Activated CD4-positive, alpha-beta T cell treated with anti-CD3 and anti-CD28 coated beads, Interleukin-2, amount 50 U/mL, for 4 hours (primary cell): ENCODE measurements around the gene JAM3.

Experiments used
- DNase-seq, 2 experiments: peaks; one replicate each; pipeline ENCODE4 v3.0.0-alpha.2; 2020

The JAM3 gene

DNA sequence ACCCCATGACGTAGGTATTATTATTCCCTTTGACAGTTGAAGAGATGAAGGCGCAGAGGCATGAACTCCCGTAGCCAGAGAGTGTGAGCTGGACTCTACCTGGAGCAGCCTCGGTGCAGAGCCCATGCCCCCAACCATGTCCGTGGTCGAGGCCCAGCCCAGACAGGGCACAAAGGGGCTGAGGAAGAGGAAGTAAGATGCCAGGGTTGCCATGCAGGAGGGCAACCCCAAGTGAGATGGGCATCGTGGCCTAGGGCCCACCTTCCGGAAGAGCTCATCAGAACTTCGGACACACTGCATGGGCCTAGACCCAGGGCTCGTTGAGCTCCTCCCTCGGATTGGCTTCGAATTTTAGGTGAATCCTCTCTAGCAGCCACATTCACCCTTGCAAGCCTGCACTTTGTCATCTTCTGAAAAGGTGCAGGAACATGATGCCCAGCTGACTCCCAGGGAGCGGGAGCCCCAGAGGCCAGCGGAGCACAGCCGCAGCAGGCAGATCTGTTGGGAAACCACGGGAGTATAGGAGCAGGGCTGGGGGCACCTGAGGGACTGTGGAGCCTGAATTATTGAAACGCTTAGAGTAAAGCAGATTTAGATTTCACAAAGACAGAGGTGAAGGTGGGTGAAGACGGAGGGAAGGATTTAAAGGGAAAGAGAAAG is 29.0 kb upstream of the JAM3 start:
- DNase-seq, result no peak

DNA sequence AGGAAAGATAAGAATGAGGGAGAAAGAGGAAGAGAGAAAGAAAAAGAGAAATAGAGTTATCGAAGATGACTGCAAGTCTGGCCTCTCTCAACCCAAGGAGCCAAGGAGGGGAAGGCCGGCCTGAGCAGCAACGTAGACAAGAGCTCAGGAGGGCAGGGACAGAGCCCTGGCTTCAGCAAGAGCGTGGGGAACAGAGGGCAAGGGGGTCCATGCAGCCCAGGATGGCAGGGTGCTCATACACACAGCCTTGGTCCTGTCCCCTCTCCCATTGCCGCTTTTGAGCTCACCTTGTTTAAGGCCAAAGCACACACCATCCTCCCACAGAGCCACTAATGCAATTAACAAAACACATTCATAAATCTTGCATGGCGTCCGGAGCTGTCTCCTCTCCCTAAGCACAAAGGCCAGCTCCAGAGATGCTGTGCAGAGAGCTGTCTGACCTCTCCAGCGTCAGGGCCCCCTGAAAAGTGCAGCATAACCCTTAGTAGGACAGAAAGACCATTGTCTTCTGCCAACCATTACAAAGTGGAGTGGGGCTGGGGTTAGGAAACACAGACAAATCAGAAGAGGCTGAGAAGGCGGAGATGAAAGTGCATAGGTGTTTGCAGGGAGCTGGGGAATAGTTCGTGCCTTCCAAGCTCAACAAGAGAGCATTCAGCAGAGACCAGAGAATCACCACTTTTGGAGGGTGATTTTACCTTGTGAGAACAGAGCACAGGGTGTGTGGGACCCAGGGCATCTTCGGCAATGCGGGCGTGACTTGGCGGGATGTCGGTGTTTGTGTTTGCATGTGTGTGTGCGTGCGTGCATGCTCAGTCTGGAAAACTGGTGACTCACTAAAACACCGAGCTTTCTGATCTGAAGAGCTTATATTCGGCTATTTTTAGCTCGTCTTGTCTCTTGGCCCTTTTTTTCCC is 28.2 kb upstream of the JAM3 start:
- DNase-seq, result no peak

DNA sequence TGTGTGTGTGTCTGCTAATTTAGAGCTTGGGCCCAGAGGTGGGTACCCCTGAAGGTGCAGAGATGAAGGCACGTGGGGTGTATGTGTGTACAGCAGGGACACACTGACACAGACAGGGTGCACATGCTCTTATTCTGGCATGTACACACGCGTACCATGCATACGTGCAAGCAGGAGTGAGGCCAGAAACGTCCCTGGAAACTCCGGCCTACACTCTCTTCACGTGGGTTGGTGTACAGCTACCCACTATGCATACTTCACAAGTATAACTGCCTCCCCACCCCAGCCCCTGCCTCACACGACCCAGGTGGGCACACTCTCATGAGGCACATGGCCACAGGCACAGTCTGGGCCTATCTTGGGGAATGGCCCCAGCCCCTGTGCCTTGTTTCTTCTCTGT is 27.5 kb upstream of the JAM3 start:
- no peak for DNase-seq

DNA sequence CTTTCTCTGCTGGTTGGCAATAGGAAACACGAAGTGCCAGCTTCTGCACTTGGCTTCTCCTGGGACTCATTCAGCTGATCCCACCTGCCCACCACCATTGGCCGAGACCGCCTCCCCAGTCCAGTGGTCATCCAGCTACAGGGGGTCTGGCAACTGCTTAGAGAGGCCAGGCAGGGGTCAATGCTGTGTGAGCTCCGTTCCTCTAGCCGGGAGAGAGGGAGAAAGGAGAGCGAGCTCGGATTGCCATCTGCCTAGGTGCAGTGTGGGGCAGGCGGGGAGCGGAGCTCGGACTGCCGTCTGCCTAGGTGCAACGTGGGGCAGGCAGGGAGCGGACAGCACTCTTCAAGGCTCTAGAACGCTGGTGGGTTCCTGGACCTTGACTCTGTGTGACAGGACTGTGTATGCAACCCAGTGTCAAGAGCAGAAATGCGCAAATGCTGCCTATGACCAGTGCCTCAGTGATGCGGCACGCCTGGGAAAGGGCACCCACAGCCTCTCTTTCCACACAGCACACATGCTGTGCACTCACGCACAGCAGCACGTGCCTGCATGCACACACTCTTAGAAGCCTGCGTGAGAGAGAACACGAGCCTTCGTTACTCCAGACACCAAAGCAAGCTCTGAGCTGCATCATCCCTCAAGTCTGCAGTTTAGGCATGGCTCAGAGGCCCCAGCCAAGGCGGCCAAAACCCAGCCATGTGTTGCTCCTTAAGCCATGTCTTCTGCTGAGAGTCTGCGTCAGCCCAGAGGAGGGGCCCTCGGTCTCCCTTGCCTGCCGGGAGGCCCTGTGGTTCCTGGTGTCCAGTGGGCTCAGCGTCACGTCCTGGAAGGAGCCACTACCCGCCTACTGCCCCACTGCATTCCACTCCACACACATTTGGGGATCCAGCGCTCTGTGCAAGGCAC is 26.8 kb upstream of the JAM3 start:
- DNase-seq, result no peak

DNA sequence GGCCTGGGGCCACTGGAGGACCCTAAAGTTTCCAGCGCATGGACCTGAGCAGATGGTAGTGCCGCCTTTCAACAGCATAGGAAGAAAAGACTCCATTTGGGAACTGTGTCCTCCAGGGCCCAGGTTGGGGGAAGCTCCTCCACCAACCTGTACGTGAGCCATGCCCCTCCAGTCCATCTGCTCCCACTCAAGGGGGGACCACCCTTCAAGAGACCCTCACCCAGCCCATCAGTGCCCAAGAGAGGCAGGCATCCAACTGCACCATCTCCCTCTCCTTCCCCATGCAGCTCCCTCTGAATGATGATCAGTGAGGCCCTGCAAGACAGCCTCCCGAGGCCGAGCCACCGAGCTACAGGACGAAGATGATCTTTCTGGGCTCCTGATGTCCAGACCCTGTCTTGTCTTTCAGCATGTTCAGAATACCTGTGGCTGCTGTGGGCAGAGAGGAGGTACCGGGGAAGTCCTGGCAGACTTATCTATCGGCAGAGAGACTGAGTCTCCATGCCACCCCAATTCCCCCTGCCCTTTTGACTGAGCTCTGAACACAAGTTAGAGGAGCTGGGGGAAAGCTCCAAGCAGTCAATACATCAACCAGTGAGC is 25.0 kb upstream of the JAM3 start:
- no peak for DNase-seq

DNA sequence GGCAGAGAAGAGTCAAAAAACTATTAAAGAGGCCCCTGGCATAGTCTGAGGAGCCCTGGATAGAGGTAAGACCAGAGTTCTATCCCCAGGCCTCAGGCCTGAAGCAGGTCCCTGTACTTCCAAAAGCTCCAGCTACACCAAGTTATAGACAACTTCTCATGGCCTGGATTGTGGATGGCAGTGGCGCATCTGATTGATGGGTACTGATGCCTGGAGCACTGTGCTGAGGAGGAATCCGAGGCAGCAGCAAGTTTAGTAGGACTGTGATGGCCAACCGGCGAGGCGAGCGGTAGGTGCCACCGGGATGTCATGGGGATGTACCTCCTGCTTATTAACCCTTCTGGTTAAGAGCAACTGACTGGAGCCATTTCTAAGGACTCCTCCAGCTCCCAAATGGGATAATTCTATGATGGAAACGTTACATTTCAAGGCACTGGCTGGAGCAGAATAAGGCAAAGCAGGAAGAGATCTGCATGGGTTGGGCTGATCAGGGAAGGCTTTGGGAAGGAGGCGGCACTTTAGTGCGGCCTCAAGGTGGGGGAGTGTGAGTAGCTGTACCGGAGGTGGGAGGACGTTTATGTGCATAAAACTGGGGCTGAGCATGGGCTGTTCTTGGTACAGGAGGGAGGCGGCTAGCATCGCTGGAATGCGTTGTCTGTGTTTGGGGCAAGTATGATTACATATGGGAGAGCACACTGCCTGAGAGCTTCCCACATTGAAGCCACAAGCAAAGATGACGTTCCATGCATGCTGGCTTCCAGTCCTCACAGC is 24.2 kb upstream of the JAM3 start:
- no peak for DNase-seq

DNA sequence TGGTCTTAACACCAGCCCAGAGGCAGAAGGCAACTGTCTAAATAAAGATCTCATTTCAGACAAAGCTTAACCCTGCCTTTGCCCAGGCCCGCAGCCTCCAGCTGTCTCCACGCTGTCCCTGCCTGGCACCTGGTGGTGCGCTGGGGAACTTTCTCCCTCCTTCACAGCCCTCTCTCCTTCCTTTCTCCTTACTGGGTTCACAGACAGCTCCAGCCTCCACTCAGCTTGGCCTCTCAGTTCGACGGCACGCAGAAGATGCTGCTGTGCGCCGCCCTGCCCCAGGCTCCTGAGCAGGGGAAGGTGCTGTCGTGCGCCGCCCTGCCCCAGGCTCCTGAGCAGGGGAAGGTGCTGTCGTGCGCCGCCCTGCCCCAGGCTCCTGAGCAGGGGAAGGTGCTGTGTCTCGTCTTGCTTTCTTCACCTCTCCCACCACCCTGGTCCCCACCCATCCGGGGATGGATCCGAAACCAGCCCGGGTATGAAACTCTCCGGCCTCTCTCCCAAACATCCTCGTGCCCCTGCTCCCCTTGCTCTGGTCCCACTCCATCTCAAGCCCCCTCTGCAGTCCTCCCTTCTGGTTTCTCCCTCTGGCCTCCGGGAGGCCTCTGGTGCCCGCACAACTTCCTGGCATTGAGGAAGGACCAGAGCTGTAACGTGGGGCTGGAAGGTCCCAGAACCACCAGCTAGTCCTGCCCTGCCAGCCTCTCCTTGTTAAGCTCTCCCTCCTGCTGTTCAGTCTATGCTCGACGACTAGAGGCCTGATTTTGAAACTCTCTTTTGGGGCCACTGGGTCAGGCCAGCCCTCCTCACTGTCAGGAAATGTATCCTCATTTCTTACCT is 22.9 kb upstream of the JAM3 start:
- DNase-seq, result no peak

DNA sequence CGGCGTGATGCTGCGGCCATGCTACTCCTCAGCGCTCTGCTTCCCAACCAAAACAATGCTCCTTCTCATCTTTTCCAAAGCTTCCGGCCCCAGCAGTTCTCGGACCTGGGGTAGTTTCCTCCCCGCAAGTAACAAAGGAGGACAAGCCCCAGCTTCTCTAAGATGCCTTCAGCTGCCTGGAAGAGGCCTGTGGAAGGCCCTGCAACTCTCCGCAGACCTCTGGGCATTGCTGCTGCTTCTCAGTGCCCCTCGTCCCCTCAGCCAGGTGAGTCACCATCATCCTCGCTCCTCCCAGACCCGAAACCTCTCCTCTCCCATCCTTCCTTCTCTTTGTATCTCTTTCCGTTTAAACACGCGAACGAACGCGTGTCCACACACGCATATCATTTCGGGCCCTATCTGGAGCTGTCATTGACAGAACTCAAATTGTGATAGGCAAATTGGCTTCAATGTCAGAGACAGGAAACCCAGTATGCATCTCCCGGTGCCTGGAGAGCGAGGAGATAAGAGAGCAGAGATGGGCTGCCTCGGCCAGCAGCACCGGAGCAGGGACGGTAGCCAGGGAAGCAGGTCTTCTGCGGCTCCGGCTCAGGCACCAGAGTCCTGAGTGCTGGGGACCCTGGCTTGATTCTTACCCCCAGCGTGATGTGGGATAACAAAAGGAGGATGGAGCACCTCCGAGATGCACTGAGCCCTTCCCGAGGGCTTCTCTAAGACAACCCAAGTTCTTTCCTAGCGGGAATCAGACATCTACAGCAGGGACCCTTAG is 22.0 kb upstream of the JAM3 start:
- DNase-seq, result no peak

DNA sequence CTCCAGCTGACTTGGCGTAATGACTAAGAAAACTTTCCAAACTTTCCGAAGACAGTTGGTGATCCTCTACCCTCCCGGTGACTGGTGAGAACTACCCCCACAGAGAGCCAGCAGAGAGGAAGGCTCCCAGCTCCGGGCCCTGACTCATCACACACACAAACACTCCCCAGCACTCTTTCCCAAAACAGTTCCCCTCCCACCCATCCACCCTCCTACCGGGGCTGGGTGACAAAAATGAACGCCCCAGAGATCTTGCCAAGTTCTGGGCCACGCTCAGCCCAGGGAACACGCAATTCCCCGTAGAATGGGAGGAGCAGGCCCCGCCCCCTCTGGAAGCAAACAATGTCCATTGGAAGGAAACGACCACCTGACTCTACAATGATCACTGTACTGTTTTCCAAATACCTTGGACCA is 21.3 kb upstream of the JAM3 start:
- DNase-seq, result no peak

DNA sequence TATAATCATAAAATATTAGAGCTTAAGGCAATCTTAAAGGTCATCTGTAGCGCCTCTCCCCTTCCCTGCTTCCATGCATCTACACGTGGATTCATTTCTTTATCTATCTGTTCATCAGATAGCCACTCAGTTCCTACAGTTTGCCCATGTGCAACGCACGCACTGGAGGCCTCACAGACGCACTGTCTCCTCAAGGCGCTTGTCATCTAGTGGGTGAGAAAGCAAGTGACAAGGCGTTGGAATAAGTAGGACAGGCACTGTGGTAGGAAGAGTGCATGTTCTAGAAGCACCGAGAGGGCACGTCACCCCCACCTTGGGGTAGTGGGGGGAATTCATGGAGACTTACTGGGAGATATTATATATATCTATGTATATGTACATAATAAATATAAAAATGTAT is 20.8 kb upstream of the JAM3 start:
- no peak for DNase-seq

DNA sequence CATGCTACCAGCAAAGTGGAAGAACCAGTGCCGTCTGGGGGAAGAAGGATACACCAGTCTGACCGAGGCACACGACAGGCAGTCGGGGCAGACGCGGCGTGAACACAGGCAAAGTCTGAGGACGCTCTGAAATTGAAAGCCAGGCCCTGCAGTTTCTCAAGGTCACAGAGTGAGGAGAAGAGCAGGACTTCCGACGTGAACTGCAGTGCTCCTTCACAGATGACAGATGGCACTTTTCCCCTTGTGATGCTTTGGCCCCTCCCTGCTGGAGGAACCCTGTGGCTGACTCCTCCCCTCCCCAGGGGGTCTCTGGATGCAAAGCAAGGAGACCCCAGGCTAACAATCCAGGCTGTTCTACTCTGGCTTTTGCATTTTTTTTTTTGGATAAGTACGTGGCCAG is 19.6 kb upstream of the JAM3 start:
- no peak for DNase-seq

DNA sequence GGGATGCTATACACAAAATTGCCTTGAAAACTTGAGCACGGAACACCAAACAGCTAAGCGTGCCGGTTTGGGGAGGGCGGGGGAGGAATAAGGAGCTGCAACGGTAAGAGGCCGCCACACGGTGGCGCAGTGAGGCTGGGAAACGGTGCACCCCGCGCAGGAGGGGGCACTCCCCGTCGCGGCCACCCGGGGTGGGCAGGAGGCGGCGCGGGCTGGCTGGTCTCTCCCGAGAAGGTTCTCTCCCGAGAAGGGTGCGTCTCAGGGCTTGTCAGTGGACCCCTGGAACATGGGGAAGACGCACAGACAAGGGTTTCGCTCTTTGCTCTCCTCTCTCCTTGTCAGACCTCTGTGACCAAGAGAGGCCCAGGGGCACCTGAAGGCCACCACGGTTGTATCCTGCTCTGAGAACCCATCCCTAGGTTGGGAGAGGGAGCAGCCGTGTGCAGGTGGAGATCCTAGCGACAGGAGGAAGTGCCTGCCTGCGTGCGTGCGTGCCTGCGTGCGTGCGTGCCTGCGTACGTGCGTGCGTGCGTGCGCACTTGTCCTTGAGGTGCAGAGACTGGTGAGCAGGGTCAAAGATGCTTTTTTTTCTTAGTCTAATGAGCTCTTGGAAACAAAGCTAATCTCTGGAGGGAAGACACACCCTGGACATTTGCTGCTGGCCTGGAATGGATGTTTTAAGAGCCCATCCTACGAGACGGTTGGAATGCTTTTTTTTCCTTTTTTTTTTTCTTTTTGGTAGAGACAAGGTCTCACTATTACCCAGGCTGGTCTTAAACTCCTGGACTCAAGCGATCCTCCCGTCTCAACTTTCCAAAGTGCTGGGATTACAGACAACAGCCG is 18.1 kb upstream of the JAM3 start:
- DNase-seq, result peak; percentile 60 to 65

DNA sequence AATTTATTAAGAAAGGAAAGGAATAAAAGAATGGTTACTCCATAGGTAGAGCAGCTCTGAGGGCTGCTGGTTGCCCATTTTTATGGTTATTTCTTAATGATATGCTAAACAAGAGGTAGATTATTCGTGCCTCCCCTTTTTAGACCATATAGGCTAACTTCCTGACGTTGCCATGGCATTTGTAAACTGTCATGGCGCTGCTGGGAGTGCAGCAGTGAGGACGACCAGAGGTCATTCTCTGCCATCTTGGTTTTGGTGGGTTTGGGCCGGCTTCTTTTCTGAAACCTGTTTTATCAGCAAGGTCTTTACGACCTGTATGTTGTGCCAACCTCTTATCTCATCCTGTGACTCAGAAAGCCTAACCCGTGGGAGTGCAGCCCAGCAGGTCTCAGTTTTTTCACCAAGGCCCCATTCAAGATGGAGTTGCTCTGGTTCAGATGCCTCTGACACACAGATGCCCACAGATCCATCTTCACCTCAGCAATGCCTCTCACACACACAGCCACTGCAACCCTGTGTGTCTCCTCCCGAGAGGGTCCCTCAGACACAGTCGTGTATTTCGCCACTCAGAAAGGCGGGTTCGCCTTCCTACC is 16.4 kb upstream of the JAM3 start:
- DNase-seq, result no peak

DNA sequence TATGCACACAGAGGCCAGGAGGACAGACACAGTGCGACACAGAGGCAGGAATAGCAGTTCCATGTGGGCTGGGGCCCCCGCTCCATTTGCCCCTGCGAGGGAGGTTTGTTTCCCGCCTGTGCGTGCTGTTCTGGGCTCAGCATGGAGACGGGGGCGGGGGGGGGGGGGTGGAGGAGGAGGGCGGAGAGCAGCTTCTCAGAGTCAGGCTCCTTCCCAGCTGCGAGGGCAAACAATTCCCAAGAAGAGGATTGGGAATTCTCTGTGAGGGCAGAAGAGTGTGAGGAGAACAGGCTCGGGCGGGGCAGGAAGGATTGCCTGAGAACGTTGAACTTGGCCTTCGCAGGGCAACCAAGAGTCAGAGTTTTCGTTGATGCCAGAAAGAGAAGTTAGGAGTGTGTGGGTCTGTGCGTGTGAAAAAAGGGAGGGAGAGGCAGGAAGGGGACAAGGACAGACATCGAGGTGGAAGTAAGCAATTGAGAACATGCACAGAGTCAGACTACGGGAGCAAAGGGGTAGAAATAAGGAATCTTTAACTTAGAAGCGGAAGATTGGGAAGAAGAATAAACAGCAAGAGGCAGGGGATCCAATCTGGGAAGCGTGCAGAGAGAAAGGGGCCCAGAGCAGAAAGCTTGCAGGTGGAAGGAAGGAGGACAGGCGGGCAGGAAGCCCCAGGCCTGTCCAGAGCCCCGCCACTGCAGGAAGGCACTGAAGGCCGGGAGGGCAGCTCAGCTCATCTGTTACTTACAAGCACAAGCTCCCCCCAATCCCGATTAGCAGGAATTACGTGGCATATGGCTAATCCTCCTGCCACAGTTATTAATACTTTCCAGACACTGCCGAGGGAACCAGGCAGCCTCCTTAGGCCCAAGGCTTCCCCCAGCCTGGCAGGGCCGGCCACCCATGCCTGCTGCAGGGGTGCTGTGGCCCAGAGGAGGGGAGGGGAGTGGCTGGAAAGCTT is 15.6 kb upstream of the JAM3 start:
- DNase-seq, result no peak

DNA sequence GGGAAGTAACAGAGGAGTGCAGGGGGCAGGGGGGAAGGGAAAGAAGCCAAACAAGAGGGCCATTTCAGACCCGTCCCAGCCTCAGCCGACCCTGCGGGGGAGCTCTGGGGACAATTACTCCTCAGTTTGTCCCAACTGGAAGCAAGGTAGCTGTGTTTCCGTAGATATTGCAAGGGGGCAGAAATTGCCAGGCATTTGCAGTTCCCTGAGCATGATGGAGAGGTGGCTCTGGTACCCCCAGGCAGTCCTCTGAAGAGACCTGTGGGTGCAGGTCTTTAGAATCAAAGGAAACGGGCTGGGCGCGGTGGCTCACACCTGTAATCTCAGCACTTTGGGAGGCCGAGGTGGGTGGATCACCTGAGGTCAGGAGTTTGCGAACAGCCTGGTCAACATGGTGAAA is 13.8 kb upstream of the JAM3 start:
- DNase-seq, result no peak

DNA sequence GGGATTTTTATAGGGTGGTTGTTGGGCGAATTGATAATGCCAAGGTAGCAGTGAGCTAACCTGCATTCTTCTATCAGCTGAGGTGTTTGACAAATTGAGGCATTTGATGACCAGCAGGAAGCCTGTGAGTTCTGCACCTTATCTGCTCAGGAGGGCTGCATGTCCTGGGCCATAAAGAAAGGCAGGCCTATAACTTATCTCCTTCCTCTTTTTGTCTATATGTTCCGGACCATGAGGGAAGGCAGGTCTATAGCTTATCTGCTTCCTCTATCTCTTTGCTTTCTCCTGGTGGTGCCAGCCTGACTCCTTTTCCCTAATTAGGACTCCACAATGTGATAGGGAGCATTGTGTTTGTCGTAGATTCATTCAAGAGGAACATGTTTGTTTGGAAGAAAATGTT is 8.6 kb upstream of the JAM3 start:
- DNase-seq, result no peak

DNA sequence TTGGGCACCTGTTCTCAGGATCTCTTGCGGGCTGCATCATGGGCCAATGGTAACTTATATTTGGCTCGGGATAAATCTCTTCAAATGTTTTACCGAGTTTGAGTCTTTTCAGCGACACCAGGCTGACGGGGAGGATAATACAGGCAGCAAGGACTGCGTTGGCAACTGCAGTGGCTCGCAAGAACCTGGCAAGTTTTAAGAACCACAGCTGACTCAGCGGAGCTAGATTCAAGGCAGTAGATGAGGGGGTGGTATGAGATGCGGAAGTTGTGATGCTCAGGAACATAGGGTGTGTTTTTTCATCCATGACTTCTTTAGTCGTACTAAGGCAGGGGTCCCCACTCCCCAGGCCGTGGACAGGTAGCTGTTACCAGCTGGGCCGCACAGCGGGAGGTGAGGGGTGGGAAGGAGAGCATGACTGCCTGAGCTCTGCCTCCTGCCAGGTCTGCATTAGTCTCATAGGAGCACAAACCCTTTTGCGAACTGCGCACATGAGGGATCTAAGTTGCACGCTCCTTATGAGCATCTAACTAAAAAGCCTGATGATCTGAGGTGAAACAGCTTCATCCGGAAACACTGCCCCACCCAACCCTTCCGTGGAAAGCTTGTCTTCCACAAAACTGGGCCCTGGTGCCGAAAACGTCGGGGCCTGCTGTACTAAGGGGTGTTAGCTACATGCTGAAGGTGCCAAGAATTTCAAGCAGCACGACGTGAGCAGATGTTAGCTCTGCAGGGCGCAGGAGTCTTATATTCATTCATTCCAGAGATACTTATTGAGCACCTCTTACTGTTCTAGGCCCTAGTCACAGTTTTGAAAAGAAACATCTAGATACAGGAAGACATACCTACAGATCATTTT is 6.4 kb upstream of the JAM3 start:
- no peak for DNase-seq
